H1 (cell line): ENCODE results near the gene DCAF16. TPM values are rescaled to one million over a fixed set of nuclear protein-coding genes. Genes with fewer than 3 reads are reported as not detected.

Experiments used
- CTCF ChIA-PET: fragments of 300-600 bp; sonication (Branson Sonifier 250); formaldehyde crosslinking; loops from one replicate; lab custom pipeline; 2021; ENCODE audit not compliant: partially characterized antibody; lab: Charles Lee
- POLR2A ChIA-PET: fragments of 300-600 bp; sonication (Branson Sonifier 250); formaldehyde crosslinking; loops from one replicate; lab custom pipeline; 2021; ENCODE audit warnings: inconsistent platforms; ENCODE audit not compliant: partially characterized antibody; lab: Charles Lee
- DNase-seq, 2 experiments: peaks; one replicate each; pipeline versions ENCODE4 v3.0.0 to v3.0.0-alpha.2; 2010 to 2022; ENCODE audit warnings: low spot score in 2 of 2, low read depth in 1 of 2, mixed read lengths in 1 of 2
- FAIRE-seq: peaks from 2 replicates; lab custom pipeline; 2011; peaks lifted over from hg19 to GRCh38; lab: Jason Lieb, UNC
- H2AFZ ChIP-seq: 2 replicates; pipeline ENCODE4 v1.8.1; 2012; ENCODE audit warnings: low read length, inconsistent platforms
- H2AK5ac ChIP-seq: 2 replicates; pipeline ENCODE4 v1.6.1; 2013; ENCODE audit warnings: low read depth, low read length
- H2BK120ac ChIP-seq: replicated peaks from 2 replicates; pipeline ENCODE3; 2013; ENCODE audit warnings: low read depth, low read length, inconsistent platforms
- H2BK12ac ChIP-seq: 2 replicates; pipeline ENCODE4 v1.6.1; 2013; ENCODE audit warnings: low read depth, low read length
- H2BK15ac ChIP-seq: 2 replicates; pipeline ENCODE4 v1.6.1; 2013; ENCODE audit warnings: low read length
- H2BK20ac ChIP-seq: 2 replicates; pipeline ENCODE4 v1.6.1; 2013; ENCODE audit warnings: low read length
- H2BK5ac ChIP-seq: 2 replicates; pipeline ENCODE4 v1.6.1; 2013; ENCODE audit warnings: low read depth, low read length
- H3K14ac ChIP-seq: 2 replicates; pipeline ENCODE4 v1.6.1; 2013; ENCODE audit warnings: inconsistent platforms; ENCODE audit not compliant: insufficient read length
- H3K18ac ChIP-seq: 2 replicates; pipeline ENCODE4 v1.6.1; 2013; ENCODE audit warnings: low read length; ENCODE audit errors: extremely low read depth
- H3K23ac ChIP-seq: 2 replicates; pipeline ENCODE4 v1.6.1; 2013; ENCODE audit warnings: inconsistent platforms; ENCODE audit not compliant: insufficient read length
- H3K23me2 ChIP-seq: 2 replicates; pipeline ENCODE4 v1.6.1; 2013; ENCODE audit warnings: low read depth, low read length
- H3K27ac ChIP-seq: 2 replicates; pipeline ENCODE4 v1.6.1; 2011; ENCODE audit warnings: low read depth, low read length, inconsistent platforms
- H3K27me3 ChIP-seq, 4 experiments: replicated peaks in 1 of 4; 1 replicate in 1 of 4; 2 replicates in 3 of 4; pipeline versions ENCODE4 v1.6.1 to v1.8.1; 2011 to 2013; ENCODE audit warnings: low read length in 3 of 4, mild to moderate bottlenecking in 3 of 4, inconsistent platforms in 2 of 4, mixed read lengths in 2 of 4, moderate library complexity in 1 of 4; ENCODE audit not compliant: control insufficient read depth in 3 of 4, insufficient read depth in 3 of 4; ENCODE audit errors: extremely low read depth in 1 of 4
- H3K36me3 ChIP-seq, 4 experiments: 2 replicates each; pipeline versions ENCODE4 v1.6.1 to v1.8.1; 2011 to 2013; ENCODE audit warnings: mild to moderate bottlenecking in 4 of 4, low read length in 3 of 4, moderate library complexity in 2 of 4, control low read depth in 1 of 4, inconsistent platforms in 1 of 4; ENCODE audit not compliant: insufficient read depth in 4 of 4, control insufficient read depth in 2 of 4
- H3K4ac ChIP-seq: replicated peaks from 2 replicates; pipeline ENCODE3; 2013; ENCODE audit warnings: low read length, low read depth, mixed read lengths, inconsistent platforms; ENCODE audit not compliant: insufficient read length
- H3K4me1 ChIP-seq, 4 experiments: replicated peaks in 1 of 4; 1 replicate in 1 of 4; 2 replicates in 3 of 4; pipeline versions ENCODE4 v1.6.1 to v1.8.1; 2011 to 2013; ENCODE audit warnings: low read length in 3 of 4, inconsistent platforms in 2 of 4, mixed read lengths in 1 of 4; ENCODE audit not compliant: insufficient read depth in 4 of 4, control insufficient read depth in 3 of 4
- H3K4me2 ChIP-seq, 2 experiments: 2 replicates each; pipeline versions ENCODE4 v1.6.1 to v1.8.1; 2011 to 2013; ENCODE audit warnings: low read depth in 2 of 2, low read length in 2 of 2, control low read depth in 1 of 2, inconsistent platforms in 1 of 2, mild to moderate bottlenecking in 1 of 2; ENCODE audit not compliant: insufficient read depth in 1 of 2
- H3K4me3 ChIP-seq, 4 experiments: fragments of 200-600, 300-600 bp in 1 of 4; sonication (generic), shearing (Covaris generic), sonication (Bioruptor Twin) in 1 of 4; 2 replicates each; pipeline versions ENCODE4 v1.5.1 to v1.8.1; 2011 to 2016; ENCODE audit warnings: low read length in 4 of 4, low read depth in 3 of 4, control low read depth in 2 of 4, inconsistent platforms in 2 of 4, mild to moderate bottlenecking in 2 of 4, mixed read lengths in 1 of 4, moderate library complexity in 1 of 4; ENCODE audit not compliant: insufficient read depth in 2 of 4; ENCODE audit errors: extremely low read depth in 1 of 4
- H3K56ac ChIP-seq: replicated peaks from 2 replicates; pipeline ENCODE3; 2013; ENCODE audit warnings: low read depth, mild to moderate bottlenecking, mixed read lengths, low read length, inconsistent platforms; ENCODE audit not compliant: insufficient read length
- H3K79me1 ChIP-seq: 2 replicates; pipeline ENCODE4 v1.6.1; 2013; ENCODE audit warnings: low read depth, low read length, control low read depth
- H3K79me2 ChIP-seq, 2 experiments: 2 replicates each; pipeline versions ENCODE4 v1.6.1 to v1.8.1; 2012 to 2013; ENCODE audit warnings: low read length in 2 of 2, mild to moderate bottlenecking in 2 of 2, inconsistent platforms in 1 of 2; ENCODE audit not compliant: insufficient read depth in 2 of 2, control insufficient read depth in 1 of 2
- H3K9ac ChIP-seq, 4 experiments: replicated peaks in 1 of 4; 1 replicate in 1 of 4; 2 replicates in 3 of 4; pipeline versions ENCODE4 v1.6.1 to v1.8.1; 2011 to 2013; ENCODE audit warnings: low read depth in 3 of 4, low read length in 3 of 4, control low read depth in 2 of 4, mild to moderate bottlenecking in 2 of 4, moderate library complexity in 2 of 4, inconsistent platforms in 1 of 4; ENCODE audit errors: extremely low read depth in 1 of 4
- H3K9me3 ChIP-seq, 2 experiments: 2 replicates each; pipeline versions ENCODE4 v1.6.1 to v1.8.1; 2012 to 2013; ENCODE audit warnings: mild to moderate bottlenecking in 2 of 2, moderate library complexity in 2 of 2, control low read depth in 1 of 2, inconsistent platforms in 1 of 2, low read depth in 1 of 2, low read length in 1 of 2, mixed read lengths in 1 of 2; ENCODE audit not compliant: insufficient read depth in 2 of 2
- H4K20me1 ChIP-seq, 2 experiments: replicated peaks in 1 of 2; 2 replicates each; pipeline versions ENCODE3 to v1.8.1; 2011 to 2013; ENCODE audit warnings: inconsistent platforms in 2 of 2, low read length in 2 of 2, mild to moderate bottlenecking in 1 of 2; ENCODE audit not compliant: insufficient read depth in 2 of 2, control insufficient read depth in 1 of 2
- H4K5ac ChIP-seq: 2 replicates; pipeline ENCODE4 v1.6.1; 2013; ENCODE audit warnings: low read length, low read depth, mixed read lengths, inconsistent platforms; ENCODE audit not compliant: insufficient read length
- H4K8ac ChIP-seq: 2 replicates; pipeline ENCODE4 v1.8.0; 2013; ENCODE audit warnings: mild to moderate bottlenecking, moderate library complexity, low read length, inconsistent platforms; ENCODE audit not compliant: insufficient read depth; ENCODE audit errors: extremely low read depth
- H4K91ac ChIP-seq: replicated peaks from 2 replicates; pipeline ENCODE3; 2013; ENCODE audit warnings: low read length, mixed read lengths, inconsistent platforms; ENCODE audit not compliant: insufficient read length
- CREB1 ChIP-seq: IDR thresholded peaks from 2 replicates; pipeline ENCODE4 v1.6.1; 2012; ENCODE audit warnings: inconsistent platforms
- EZH2 ChIP-seq: fragments of 200-600 bp; sonication (generic); IDR thresholded peaks from 2 replicates; pipeline ENCODE4 v1.7.1; 2012; ENCODE audit warnings: low read depth, mild to moderate bottlenecking, moderate library complexity, low read length, inconsistent platforms; ENCODE audit not compliant: severe bottlenecking
- JUND ChIP-seq: IDR thresholded peaks from 2 replicates; pipeline ENCODE4 v1.6.1; 2011; ENCODE audit warnings: mild to moderate bottlenecking, improper control_type of control experiment, low read length
- KDM4A ChIP-seq: IDR thresholded peaks from one replicate; pipeline ENCODE4 v1.7.1; 2012; ENCODE audit warnings: low read depth, mild to moderate bottlenecking, moderate library complexity, low read length, inconsistent platforms; ENCODE audit not compliant: severe bottlenecking
- PHF8 ChIP-seq: fragments of 200-600 bp; sonication (generic); conservative IDR thresholded peaks from 2 replicates; pipeline ENCODE4 v1.7.1; 2012; ENCODE audit warnings: low read depth, mild to moderate bottlenecking, inconsistent platforms, low read length, moderate library complexity
- POLR2AphosphoS5 ChIP-seq: IDR thresholded peaks from 2 replicates; pipeline ENCODE4 v1.6.1; 2011; ENCODE audit warnings: low read depth, low read length
- RAD21 ChIP-seq, 2 experiments: IDR thresholded peaks in 1 of 2; conservative IDR thresholded peaks in 1 of 2; 2 replicates each; pipeline ENCODE4 v1.6.1; 2011; ENCODE audit warnings: low read depth in 2 of 2, low read length in 2 of 2, improper control_type of control experiment in 1 of 2, inconsistent platforms in 1 of 2, mild to moderate bottlenecking in 1 of 2, moderate library complexity in 1 of 2
- RXRA ChIP-seq: IDR thresholded peaks from 2 replicates; pipeline ENCODE4 v1.6.1; 2011; ENCODE audit warnings: low read depth, mild to moderate bottlenecking, low read length, moderate library complexity; ENCODE audit not compliant: insufficient read depth
- SAP30 ChIP-seq: fragments of 300-600 bp; sonication (generic); IDR thresholded peaks from 2 replicates; pipeline ENCODE4 v1.7.1; 2012; ENCODE audit warnings: low read length, moderate library complexity, mild to moderate bottlenecking, inconsistent platforms; ENCODE audit not compliant: insufficient read depth, insufficient replicate concordance
- SRF ChIP-seq: IDR thresholded peaks from 2 replicates; pipeline ENCODE4 v1.6.1; 2011; ENCODE audit warnings: mild to moderate bottlenecking, low read depth, low read length, moderate library complexity
- SUZ12 ChIP-seq: fragments of 200-600 bp; sonication (generic); IDR thresholded peaks from 2 replicates; pipeline ENCODE4 v1.6.1; 2012; ENCODE audit warnings: mild to moderate bottlenecking, inconsistent platforms, low read length, moderate library complexity, mixed read lengths
- USF2 ChIP-seq: IDR thresholded peaks from 2 replicates; pipeline ENCODE4 v1.6.1; 2011; ENCODE audit warnings: low read length, improper control_type of control experiment
- YY1 ChIP-seq: IDR thresholded peaks from 2 replicates; pipeline ENCODE4 v1.6.1; 2011; ENCODE audit warnings: low read depth, mild to moderate bottlenecking, low read length
- WGBS, 2 experiments: shearing (Covaris generic) in 1 of 2; methylation state at CpG; one replicate each; pipeline versions ENCODE4 v1.1.6 to v1.1.7; 2013 to 2015; ENCODE audit warnings: low lambda C conversion rate in 2 of 2, mixed read lengths in 2 of 2, inconsistent platforms in 1 of 2, low coverage in 1 of 2, missing lambda C conversion rate in 1 of 2; ENCODE audit not compliant: insufficient replicate concordance in 2 of 2, insufficient coverage in 1 of 2, insufficient read length in 1 of 2; ENCODE audit errors: extremely low coverage in 1 of 2, missing lambda C conversion rate in 1 of 2; 5-methylcytosine and 5-hydroxymethylcytosine counted together
- polyA plus RNA-seq, 7 experiments: library from polyadenylated mRNA; depleted of rRNA in 3 of 7; stranded (reverse) in 5 of 7; unstranded in 2 of 7; fragments of >200 nt in 5 of 7; fragments of 200-250 nt in 2 of 7; gene quantifications; 1 replicate in 5 of 7; 2 replicates in 1 of 7; 4 replicates in 1 of 7; pipeline versions ENCODE4 v1.2.1 to v1.2.3, GENCODE V29; 2011 to 2013; ENCODE audit warnings: missing spikeins in 2 of 7, mixed read lengths in 2 of 7
- total RNA-seq: library from RNA; stranded (reverse); fragmentation: NEBNext Ultra II Directional; extraction: Animal tissue kit (Norgen Biotek cat#: 25700); gene quantifications from 2 replicates; pipeline ENCODE4 v1.2.1, GENCODE V29; 2021

Gene DCAF16
- total and polyA plus RNA-seq, 2 of the 8 experiments (the other 6 are each of a cell fraction or from before 2014, with no cell fraction given), result 26.5 to 55.7 TPM

GRCh38 chr4:17763931-17764330 lies 46.6 kb downstream of the DCAF16 start:
- Histone ChIP-seq H3K27ac (no peak overlapping the region), H2AFZ (no peak overlapping the region), H2BK5ac (no peak overlapping the region), H3K56ac (no peak overlapping the region), H3K9me3 (peaks cover 0 to 15% of the 10 kb centered on the region in 2 experiments; a peak in 3 of 4 replicates), H2BK120ac (no peak overlapping the region), H2BK12ac (no peak overlapping the region), H3K79me2 (no peaks in the 10 kb centered on the region), H4K20me1 (no peaks in the 10 kb centered on the region), H3K23me2 (no peaks in the 10 kb centered on the region), H3K36me3 (no peaks in the 10 kb centered on the region), H2BK20ac (no peak overlapping the region), H3K4me2 (no peak overlapping the region), H3K14ac (no peak overlapping the region), H3K4me1 (peaks cover 0 to 7% (median 3%) of the 10 kb centered on the region in 4 experiments; a peak in 5 of 7 replicates), H3K18ac (no peak overlapping the region), H3K79me1 (no peaks in the 10 kb centered on the region), H4K8ac (no peak overlapping the region), H3K23ac (no peak overlapping the region), H2BK15ac (no peak overlapping the region), H3K9ac (no peak overlapping the region), H4K5ac (no peak overlapping the region), H4K91ac (no peak overlapping the region), H3K27me3 (no peaks in the 10 kb centered on the region), H3K4me3 (no peak overlapping the region), H3K4ac (no peak overlapping the region), H2AK5ac (no peak overlapping the region)
- ChIA-PET CTCF (interaction anchor here (0.7 to 2.1 kb wide), 6 partner anchors 10 to 230 kb away, joined by 3 to 5 read pairs (median 4); partner anchors contain the start of gene FAM184B), POLR2A (no interaction called here)
- FAIRE-seq (no peak), DNase-seq (no peak)
- WGBS, 2 experiments, result 74% methylated on average over 5 of the region's 5 CpGs; no CpG with 5 or more reads in 1 of the 2 experiments
- TF ChIP-seq SUZ12, result no peak
- no peak for TF ChIP-seq JUND
- TF ChIP-seq SRF, result no peak
- TF ChIP-seq EZH2, result no peak
- TF ChIP-seq POLR2AphosphoS5, result no peak
- no peak for TF ChIP-seq KDM4A
- TF ChIP-seq USF2, result no peak
- TF ChIP-seq PHF8, result no peak
- no peak for TF ChIP-seq SAP30
- TF ChIP-seq RAD21 (IDR thresholded peaks at IDR 0.05 in 1 of 2, conservative IDR thresholded peaks at IDR 0.05 in 1 of 2; ENCODE audit: low read depth in 2 of 2, low read length in 2 of 2), result no peak
- no peak for TF ChIP-seq RXRA
- TF ChIP-seq YY1, result no peak
- no peak for TF ChIP-seq CREB1
